NCI-H345 (cell line): ENCODE data around the gene TYW1.
"Not testable (repeated sequence)": the region's sequence is repeated elsewhere in the genome, so short reads cannot be mapped to it uniquely, and the experiment has no call there.

Experiments used
- DNase-seq: peaks from one replicate; lab custom pipeline; 2025; lab: John Stamatoyannopoulos, UW

TYW1 gene

DNA sequence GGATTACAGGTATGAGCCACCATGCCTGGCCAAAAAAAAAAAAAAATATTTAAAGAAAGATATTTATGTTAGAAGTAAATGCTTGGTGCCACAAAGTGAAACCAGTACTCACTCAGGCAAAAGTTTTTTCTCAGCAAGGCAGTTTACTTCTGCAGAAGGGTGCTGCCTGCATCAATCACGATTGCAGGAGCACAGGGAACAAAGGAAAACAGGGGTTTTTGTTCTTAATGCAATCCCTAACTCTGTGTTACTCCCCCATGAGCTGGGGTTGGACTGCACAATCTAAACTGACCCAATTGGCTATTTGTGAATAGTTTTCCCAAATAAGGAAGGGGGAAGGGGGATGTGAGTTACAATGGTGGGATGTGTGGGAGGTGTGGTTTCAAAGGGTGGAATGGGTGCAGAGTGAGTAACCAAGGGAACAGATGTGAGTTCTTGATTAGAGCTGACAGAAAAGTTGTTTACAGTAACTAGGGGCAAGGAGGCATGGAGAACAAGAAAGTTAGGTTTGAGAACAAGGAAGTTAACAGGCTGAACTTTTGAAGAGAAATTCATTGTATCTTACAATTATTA is 255.4 kb downstream of the TYW1 start:
- DNase-seq = no peak

DNA sequence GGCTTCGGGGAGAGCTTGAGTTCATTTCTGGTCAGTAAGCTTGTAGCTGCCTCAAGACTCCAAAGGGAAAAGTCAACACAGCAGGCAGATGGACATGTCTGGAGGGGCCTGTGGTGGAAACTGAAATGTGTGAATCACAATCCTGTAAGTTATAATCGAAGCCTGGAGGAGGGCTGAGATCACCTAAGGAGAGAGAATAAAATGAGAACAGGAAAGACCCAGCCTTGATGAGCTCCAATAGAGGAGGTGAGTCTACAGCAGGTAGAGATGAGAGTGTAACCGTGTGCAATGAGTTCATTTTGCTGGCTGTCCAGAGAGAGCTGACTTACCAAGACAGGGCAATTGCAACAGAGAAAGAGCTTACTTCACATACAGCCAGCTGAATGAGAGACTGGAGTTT is 258.4 kb downstream of the TYW1 start:
- DNase-seq = not testable (repeated sequence)

DNA sequence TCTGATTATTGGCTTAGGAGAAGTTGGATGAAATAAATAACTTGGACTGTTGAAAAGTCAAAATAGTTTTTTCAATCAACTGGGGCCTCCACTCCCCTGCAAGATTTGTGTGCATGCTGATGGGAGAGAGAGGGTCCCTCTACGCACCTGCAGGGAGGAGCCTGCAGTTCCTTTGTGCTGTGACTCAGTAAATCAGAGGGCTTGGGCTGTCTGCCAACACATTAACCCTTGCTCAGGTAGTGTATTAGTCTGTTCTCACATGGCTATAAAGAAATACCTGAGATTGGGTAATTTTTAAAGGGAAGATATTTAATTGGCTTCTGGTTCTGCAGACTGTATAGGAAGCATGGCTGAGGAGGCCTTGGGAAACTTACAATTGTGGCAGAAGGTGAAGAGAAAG is 261.1 kb downstream of the TYW1 start:
- DNase-seq = peak; percentile 17

DNA sequence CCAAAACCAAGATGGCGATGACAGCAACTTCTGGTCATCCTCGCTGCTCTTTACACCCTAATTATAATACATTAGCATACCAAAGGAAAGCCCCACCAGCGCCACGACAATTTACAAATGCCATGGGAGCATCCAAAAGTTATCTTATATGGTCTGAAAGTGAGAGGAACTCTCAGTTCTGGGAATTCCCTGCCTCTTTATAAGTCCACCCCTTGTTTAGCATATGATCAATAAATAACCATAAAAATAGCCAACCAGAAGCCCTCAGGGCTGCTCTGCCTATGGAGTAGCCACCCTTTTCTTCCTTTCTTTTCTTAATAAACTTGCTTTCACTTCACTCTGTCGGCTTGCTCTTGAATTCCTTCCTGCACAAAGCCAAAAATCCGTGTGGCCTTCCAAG is 262.7 kb downstream of the TYW1 start:
- not testable (repeated sequence) for DNase-seq

GRCh38 chr7:67260166-67260586 is 263.5 kb downstream of the TYW1 start:
- DNase-seq = not testable (repeated sequence)

- not testable (repeated sequence) for DNase-seq
Measured at GRCh38 chr7:67264000-67264399, 267.4 kb downstream of the TYW1 start.

GRCh38 chr7:67266070-67266469 is 269.4 kb downstream of the TYW1 start:
- DNase-seq = not testable (repeated sequence)

GRCh38 chr7:67267914-67268313 is 271.3 kb downstream of the TYW1 start:
- peak; percentile 76 for DNase-seq

DNA sequence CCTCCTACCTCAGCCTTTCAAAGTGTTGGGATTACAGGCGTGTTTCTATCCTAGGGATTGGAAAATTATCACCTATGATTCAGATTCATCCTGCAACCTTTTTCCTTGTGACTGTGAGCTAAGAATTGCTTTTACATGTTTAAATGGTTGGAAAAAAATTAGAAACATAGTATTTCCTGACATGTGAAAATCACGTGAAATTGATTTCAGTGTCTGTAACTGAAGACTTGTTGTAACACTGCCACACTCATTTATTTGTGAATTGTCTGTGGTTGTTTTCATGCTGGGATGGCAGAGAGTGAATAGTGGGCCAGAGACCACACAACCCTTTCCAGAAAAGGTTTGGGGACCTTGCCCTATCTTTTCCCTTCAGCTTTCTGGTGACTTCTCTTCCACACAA is 273.3 kb downstream of the TYW1 start:
- DNase-seq = not testable (repeated sequence)
